ENCODE measurements around the gene PCNA.
"Not testable (repeated sequence)": the region's sequence is repeated elsewhere in the genome, so short reads cannot be mapped to it uniquely, and the experiment has no call there.

Gene PCNA

GRCh38 chr20:5141615-5142014 is 21.9 kb upstream of the PCNA start:
- no peak for DNase-seq

- DNase-seq: no peak
These were observed 20.4 kb upstream of the PCNA start for GRCh38 chr20:5140195-5140594.

GRCh38 chr20:5136096-5136495 is 16.3 kb upstream of the PCNA start:
- DNase-seq: no peak

DNA sequence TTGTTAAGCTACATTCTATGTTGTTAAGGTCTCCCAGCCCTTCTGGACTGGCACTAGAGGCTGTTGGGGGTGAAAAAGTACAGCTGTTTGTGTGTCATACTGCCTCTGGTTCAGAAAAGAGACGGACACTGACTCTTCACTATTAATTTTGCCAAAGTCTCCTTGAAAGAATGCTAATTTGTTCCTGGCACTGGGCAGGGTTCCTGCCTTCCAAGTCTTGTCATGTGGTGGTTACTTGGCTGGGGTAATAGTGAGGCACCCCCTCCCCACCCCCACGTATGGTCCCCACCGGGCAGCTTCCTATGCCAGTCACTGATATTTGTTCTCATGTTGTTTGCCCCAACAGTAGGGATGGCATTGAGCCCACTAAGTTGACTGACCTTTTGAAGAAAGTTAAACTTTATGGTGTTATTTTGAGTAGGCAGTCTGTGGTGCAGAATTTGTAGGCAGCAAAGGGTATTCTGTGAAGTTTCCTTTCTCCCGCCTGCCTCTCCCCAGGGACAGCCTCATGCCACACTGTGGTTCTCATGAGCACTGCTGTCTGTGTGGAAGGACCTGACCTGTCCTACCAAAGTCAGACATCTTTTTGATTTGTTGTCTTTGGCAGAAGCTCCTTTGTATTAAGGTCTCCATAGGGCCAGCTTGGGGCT is 15.7 kb upstream of the PCNA start:
- DNase-seq: no peak

GRCh38 chr20:5133998-5134397 is 14.2 kb upstream of the PCNA start:
- no peak for DNase-seq

GRCh38 chr20:5131502-5131901 is 11.7 kb upstream of the PCNA start:
- no peak for DNase-seq

- no peak for DNase-seq
These were observed 9.1 kb upstream of the PCNA start for GRCh38 chr20:5128886-5129285.

- no peak for DNase-seq
These were observed 8.2 kb upstream of the PCNA start for GRCh38 chr20:5127859-5128424.

GRCh38 chr20:5127204-5127858 is 7.6 kb upstream of the PCNA start:
- peak; percentile 60 for DNase-seq

GRCh38 chr20:5126512-5127203 is 6.9 kb upstream of the PCNA start, which contains the start of gene CDS2:
CDS2 (plus strand) TSS chr20:5127008; CDS start chr20:5127093, 85 bp downstream.
- peak; percentile 100 for DNase-seq

DNA sequence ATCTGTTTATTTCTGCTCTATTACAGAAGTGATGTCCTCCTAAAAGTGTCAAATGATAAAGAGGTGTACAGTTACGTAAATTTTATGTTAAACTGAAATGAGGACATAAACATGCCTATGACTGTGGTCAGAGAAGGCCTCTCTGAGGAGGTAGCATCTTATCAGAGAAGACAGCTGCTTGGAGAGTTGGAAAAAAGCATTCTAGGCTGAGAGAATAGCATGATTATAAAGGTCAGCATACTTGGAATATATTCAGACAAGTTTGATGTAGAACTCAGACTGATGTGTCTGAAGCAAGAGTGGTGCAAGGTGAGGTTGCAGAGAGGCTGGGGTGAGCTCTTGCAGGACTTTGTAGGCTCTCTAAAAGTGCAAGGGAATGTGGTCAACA is 3.1 kb upstream of the PCNA start:
- DNase-seq: no peak

GRCh38 chr20:5120185-5120476 is 373 bp upstream of the PCNA start:
- DNase-seq: no peak

GRCh38 chr20:5119143-5119434 is 669 bp downstream of the PCNA start:
- DNase-seq: no peak

- DNase-seq: no peak
These were observed 1.3 kb downstream of the PCNA start for GRCh38 chr20:5118220-5119142.

DNA sequence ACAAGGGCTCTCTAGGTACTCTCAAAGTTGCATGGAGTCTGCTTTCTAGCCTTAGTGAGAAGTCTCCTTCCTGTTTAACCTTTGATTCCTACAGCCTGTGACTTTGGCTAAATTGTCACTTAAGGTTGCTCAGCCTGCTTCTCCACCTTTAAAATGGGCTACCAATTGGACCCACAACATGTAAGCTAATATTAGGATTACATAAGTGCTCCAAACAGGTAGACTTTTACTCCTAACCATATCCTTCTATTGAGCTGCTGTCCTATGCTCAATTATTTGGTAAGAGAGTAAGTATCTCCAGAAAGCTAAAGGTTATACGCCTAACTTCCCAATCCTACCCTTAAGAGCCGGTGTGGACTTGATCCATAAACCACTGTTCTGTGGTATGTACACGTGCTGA is 2.9 kb downstream of the PCNA start:
- no peak for DNase-seq

DNA sequence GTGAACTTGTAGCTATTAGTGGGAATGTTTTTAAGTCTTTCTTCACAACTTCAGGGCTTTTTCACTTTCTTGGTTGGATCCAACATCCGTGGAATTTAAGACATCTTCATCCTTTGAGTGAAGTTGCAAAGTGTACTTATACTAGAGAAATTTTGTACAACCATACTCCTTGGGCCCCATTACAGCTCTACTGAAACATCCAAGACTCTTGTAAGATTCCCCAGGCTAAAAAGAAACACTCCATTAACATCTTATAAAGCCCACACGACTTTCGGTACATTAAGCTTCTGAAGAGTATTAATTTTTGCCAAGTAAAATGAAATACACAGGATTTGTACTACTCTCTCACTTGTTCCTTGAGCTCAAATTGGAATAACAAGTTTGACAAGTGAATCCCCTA is 5.4 kb downstream of the PCNA start:
- no peak for DNase-seq

- DNase-seq: no peak
These were observed 6.2 kb downstream of the PCNA start for GRCh38 chr20:5113615-5113986.

DNA sequence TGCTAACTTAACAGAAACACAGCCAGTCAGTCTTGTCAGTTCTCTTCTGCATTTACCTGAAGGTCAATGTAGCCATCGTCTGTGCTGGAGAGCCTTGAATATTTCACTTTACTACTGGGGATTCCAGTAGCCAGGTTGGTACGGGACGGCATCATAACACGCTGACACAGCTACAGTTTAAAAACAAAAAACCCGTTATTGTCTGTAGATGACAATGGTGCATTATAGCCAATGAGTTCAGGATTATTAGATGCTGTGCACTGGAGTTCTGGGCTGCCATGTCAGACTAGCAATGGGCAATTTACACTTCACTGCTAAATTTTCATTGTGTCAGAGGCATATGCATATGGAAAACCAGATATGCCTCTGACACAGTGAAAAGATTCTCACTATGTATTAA is 10.5 kb downstream of the PCNA start:
- DNase-seq: no peak

- DNase-seq: no peak
These were observed 15.3 kb downstream of the PCNA start for GRCh38 chr20:5104479-5104878.

DNA sequence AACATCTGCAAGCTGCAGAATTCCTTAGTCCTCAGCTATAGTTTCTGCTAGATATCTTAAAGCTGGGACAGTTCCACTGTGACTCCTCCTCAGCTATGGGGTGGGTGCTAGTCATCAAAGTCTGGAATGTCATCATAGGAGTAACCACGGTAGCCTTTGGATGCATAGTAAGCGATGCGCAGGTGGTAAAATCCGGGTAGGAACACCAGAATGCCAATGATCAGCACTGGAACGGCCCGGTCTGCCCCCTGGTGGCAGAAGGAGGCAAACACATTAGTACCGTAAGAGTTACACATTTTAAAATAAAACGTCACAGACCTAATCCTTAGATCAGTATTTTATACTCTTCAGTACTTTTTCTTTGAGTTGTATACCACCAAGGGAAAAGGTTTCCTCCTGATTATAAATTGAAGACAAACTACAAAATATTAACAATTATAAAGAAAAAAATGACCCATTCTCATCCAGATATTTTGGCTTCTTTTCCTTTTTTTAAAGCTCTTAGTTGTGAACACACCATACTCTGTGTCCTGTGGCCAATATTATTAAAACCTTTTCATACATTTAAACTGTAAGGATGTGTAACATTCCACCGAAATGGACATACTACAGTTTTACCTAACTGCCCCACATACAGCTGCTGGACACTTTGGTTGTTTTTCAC is 18.9 kb downstream of the PCNA start:
- DNase-seq: peak; percentile 78

- not testable (repeated sequence) for DNase-seq
These were observed 19.8 kb downstream of the PCNA start for GRCh38 chr20:5099909-5100308.

- DNase-seq: not testable (repeated sequence)
These were observed 20.7 kb downstream of the PCNA start for GRCh38 chr20:5099009-5099408.

GRCh38 chr20:5096463-5096862 is 23.3 kb downstream of the PCNA start:
- no peak for DNase-seq

Data from T-helper 9 cell (primary cell).